ENCODE measurements around the gene ARGLU1. TPM values are rescaled to one million over a fixed set of nuclear protein-coding genes. Genes with fewer than 3 reads are reported as not detected.

The ARGLU1 gene
- total and polyA plus RNA-seq, 9 of the 15 experiments (the other 6 are each of a cell fraction or from before 2014, with no cell fraction given) = 19.3 to 99.9 (median 49.3) TPM

DNA sequence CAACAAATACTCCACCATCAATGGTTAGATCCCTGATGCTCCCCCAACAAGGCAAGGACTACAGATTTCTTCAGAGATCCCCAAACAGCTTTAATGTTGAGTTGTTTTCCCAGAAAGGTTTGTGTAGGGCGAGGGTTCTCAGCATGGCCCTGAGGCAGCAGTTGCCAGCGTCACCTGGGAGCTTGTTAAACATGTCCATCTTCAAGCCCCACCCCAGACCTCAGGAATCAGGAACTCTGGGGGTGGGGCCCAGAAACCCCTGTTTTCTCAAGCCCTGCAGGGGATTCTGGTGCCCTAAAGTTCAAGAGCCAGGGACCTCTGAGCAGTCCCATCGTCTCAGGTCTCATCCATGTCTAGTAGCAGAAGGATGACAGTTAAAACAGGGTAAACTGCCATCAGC is 42.1 kb downstream of the ARGLU1 start (continued):
- TF ChIP-seq, protein P1, sequence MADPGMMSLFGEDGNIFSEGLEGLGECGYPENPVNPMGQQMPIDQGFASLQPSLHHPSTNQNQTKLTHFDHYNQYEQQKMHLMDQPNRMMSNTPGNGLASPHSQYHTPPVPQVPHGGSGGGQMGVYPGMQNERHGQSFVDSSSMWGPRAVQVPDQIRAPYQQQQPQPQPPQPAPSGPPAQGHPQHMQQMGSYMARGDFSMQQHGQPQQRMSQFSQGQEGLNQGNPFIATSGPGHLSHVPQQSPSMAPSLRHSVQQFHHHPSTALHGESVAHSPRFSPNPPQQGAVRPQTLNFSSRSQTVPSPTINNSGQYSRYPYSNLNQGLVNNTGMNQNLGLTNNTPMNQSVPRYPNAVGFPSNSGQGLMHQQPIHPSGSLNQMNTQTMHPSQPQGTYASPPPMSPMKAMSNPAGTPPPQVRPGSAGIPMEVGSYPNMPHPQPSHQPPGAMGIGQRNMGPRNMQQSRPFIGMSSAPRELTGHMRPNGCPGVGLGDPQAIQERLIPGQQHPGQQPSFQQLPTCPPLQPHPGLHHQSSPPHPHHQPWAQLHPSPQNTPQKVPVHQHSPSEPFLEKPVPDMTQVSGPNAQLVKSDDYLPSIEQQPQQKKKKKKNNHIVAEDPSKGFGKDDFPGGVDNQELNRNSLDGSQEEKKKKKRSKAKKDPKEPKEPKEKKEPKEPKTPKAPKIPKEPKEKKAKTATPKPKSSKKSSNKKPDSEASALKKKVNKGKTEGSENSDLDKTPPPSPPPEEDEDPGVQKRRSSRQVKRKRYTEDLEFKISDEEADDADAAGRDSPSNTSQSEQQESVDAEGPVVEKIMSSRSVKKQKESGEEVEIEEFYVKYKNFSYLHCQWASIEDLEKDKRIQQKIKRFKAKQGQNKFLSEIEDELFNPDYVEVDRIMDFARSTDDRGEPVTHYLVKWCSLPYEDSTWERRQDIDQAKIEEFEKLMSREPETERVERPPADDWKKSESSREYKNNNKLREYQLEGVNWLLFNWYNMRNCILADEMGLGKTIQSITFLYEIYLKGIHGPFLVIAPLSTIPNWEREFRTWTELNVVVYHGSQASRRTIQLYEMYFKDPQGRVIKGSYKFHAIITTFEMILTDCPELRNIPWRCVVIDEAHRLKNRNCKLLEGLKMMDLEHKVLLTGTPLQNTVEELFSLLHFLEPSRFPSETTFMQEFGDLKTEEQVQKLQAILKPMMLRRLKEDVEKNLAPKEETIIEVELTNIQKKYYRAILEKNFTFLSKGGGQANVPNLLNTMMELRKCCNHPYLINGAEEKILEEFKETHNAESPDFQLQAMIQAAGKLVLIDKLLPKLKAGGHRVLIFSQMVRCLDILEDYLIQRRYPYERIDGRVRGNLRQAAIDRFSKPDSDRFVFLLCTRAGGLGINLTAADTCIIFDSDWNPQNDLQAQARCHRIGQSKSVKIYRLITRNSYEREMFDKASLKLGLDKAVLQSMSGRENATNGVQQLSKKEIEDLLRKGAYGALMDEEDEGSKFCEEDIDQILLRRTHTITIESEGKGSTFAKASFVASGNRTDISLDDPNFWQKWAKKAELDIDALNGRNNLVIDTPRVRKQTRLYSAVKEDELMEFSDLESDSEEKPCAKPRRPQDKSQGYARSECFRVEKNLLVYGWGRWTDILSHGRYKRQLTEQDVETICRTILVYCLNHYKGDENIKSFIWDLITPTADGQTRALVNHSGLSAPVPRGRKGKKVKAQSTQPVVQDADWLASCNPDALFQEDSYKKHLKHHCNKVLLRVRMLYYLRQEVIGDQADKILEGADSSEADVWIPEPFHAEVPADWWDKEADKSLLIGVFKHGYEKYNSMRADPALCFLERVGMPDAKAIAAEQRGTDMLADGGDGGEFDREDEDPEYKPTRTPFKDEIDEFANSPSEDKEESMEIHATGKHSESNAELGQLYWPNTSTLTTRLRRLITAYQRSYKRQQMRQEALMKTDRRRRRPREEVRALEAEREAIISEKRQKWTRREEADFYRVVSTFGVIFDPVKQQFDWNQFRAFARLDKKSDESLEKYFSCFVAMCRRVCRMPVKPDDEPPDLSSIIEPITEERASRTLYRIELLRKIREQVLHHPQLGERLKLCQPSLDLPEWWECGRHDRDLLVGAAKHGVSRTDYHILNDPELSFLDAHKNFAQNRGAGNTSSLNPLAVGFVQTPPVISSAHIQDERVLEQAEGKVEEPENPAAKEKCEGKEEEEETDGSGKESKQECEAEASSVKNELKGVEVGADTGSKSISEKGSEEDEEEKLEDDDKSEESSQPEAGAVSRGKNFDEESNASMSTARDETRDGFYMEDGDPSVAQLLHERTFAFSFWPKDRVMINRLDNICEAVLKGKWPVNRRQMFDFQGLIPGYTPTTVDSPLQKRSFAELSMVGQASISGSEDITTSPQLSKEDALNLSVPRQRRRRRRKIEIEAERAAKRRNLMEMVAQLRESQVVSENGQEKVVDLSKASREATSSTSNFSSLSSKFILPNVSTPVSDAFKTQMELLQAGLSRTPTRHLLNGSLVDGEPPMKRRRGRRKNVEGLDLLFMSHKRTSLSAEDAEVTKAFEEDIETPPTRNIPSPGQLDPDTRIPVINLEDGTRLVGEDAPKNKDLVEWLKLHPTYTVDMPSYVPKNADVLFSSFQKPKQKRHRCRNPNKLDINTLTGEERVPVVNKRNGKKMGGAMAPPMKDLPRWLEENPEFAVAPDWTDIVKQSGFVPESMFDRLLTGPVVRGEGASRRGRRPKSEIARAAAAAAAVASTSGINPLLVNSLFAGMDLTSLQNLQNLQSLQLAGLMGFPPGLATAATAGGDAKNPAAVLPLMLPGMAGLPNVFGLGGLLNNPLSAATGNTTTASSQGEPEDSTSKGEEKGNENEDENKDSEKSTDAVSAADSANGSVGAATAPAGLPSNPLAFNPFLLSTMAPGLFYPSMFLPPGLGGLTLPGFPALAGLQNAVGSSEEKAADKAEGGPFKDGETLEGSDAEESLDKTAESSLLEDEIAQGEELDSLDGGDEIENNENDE (IDR thresholded peaks at IDR 0.05; ENCODE audit: low read depth, low read length) = no peak
- TF ChIP-seq, protein P2, sequence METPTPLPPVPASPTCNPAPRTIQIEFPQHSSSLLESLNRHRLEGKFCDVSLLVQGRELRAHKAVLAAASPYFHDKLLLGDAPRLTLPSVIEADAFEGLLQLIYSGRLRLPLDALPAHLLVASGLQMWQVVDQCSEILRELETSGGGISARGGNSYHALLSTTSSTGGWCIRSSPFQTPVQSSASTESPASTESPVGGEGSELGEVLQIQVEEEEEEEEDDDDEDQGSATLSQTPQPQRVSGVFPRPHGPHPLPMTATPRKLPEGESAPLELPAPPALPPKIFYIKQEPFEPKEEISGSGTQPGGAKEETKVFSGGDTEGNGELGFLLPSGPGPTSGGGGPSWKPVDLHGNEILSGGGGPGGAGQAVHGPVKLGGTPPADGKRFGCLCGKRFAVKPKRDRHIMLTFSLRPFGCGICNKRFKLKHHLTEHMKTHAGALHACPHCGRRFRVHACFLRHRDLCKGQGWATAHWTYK (CRISPR knock-in tag; IDR thresholded peaks at IDR 0.05) = no peak
- TF ChIP-seq, protein P3, sequence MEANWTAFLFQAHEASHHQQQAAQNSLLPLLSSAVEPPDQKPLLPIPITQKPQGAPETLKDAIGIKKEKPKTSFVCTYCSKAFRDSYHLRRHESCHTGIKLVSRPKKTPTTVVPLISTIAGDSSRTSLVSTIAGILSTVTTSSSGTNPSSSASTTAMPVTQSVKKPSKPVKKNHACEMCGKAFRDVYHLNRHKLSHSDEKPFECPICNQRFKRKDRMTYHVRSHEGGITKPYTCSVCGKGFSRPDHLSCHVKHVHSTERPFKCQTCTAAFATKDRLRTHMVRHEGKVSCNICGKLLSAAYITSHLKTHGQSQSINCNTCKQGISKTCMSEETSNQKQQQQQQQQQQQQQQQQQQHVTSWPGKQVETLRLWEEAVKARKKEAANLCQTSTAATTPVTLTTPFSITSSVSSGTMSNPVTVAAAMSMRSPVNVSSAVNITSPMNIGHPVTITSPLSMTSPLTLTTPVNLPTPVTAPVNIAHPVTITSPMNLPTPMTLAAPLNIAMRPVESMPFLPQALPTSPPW (CRISPR knock-in tag; IDR thresholded peaks at IDR 0.05) = no peak
- TF ChIP-seq ZNF212 (CRISPR knock-in tag; IDR thresholded peaks at IDR 0.05) = no peak
- no peak for TF ChIP-seq MEF2D (tag; conservative IDR thresholded peaks at IDR 0.05; ENCODE audit: low read depth)
- TF ChIP-seq, protein P4, sequence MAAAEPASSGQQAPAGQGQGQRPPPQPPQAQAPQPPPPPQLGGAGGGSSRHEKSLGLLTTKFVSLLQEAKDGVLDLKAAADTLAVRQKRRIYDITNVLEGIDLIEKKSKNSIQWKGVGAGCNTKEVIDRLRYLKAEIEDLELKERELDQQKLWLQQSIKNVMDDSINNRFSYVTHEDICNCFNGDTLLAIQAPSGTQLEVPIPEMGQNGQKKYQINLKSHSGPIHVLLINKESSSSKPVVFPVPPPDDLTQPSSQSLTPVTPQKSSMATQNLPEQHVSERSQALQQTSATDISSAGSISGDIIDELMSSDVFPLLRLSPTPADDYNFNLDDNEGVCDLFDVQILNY (CRISPR knock-in tag; IDR thresholded peaks at IDR 0.05) = no peak
